Kidney epithelial cell (primary cell): ENCODE data around the gene RAE1. TPM values are rescaled to one million over a fixed set of nuclear protein-coding genes. Genes with fewer than 3 reads are reported as not detected.

Source experiments
- DNase-seq: peaks from one replicate; pipeline ENCODE4 v3.0.0-alpha.2; 2010; ENCODE audit warnings: low read depth
- H3K27me3 ChIP-seq: 2 replicates; pipeline ENCODE4 v1.6.0; 2011; ENCODE audit warnings: low read length; ENCODE audit not compliant: control insufficient read depth, insufficient read depth
- H3K36me3 ChIP-seq: 2 replicates; pipeline ENCODE4 v1.5.1; 2011; ENCODE audit warnings: low read length; ENCODE audit not compliant: control insufficient read depth, insufficient read depth
- H3K4me3 ChIP-seq: 2 replicates; pipeline ENCODE4 v1.5.1; 2011; ENCODE audit warnings: low read depth, mild to moderate bottlenecking, control low read depth, low read length
- CTCF ChIP-seq: IDR thresholded peaks from 2 replicates; pipeline ENCODE4 v1.5.1; 2011; ENCODE audit warnings: mild to moderate bottlenecking, moderate library complexity, low read length, control low read depth, inconsistent platforms; ENCODE audit not compliant: insufficient read depth, poor library complexity, severe bottlenecking
- total RNA-seq: library from RNA; depleted of rRNA; stranded (reverse); fragments of >200 nt; gene quantifications from 2 replicates; pipeline ENCODE4 v1.2.3, GENCODE V29; 2015

RAE1 gene
- total RNA-seq, 1 donor from 2014 or later = 42.9 TPM

GRCh38 chr20:57352305-57352704 is 1.2 kb downstream of the RAE1 start:
- H3K36me3 ChIP-seq = no peaks in the 10 kb centered on the region
- no peak for DNase-seq
- no peaks in the 10 kb centered on the region for H3K27me3 ChIP-seq
- no peak overlapping the region for H3K4me3 ChIP-seq
- TF ChIP-seq CTCF = no peak

- no peaks in the 10 kb centered on the region for H3K27me3 ChIP-seq
- no peaks in the 10 kb centered on the region for H3K36me3 ChIP-seq
- TF ChIP-seq CTCF = no peak
- H3K4me3 ChIP-seq = no peak overlapping the region
- DNase-seq = no peak
Measured at GRCh38 chr20:57353351-57353750, 2.3 kb downstream of the RAE1 start.

GRCh38 chr20:57361517-57361916 is 10.5 kb downstream of the RAE1 start:
- Histone ChIP-seq H3K4me3 (no peak overlapping the region), H3K27me3 (no peaks in the 10 kb centered on the region), H3K36me3 (no peaks in the 10 kb centered on the region)
- no peak for DNase-seq
- no peak for TF ChIP-seq CTCF

- no peak for DNase-seq
- Histone ChIP-seq H3K36me3 (no peaks in the 10 kb centered on the region), H3K4me3 (no peak overlapping the region), H3K27me3 (no peaks in the 10 kb centered on the region)
- no peak for TF ChIP-seq CTCF
Measured at GRCh38 chr20:57364451-57364850, 13.4 kb downstream of the RAE1 start.

- Histone ChIP-seq H3K36me3 (peaks cover 2% of the 10 kb centered on the region), H3K4me3 (no peak overlapping the region), H3K27me3 (no peaks in the 10 kb centered on the region)
- no peak for DNase-seq
- no peak for TF ChIP-seq CTCF
Measured at GRCh38 chr20:57369596-57369995, 18.5 kb downstream of the RAE1 start.

GRCh38 chr20:57370316-57370715 is 19.3 kb downstream of the RAE1 start:
- no peak for TF ChIP-seq CTCF
- Histone ChIP-seq H3K27me3 (no peaks in the 10 kb centered on the region), H3K36me3 (peaks cover 2% of the 10 kb centered on the region), H3K4me3 (no peak overlapping the region)
- DNase-seq = no peak
